UCSD-AML1 (cell line): Measurements from ENCODE around the gene AVPI1.
"Not testable (repeated sequence)": the region's sequence is repeated elsewhere in the genome, so short reads cannot be mapped to it uniquely, and the experiment has no call there.

Experiments used
- DNase-seq: peaks from one replicate; lab custom pipeline; 2025; ENCODE audit not compliant: unreplicated experiment; lab: John Stamatoyannopoulos, UW

Gene AVPI1

GRCh38 chr10:97684368-97684713, 2.7 kb downstream of the AVPI1 start:
- DNase-seq: not testable (repeated sequence)

GRCh38 chr10:97683556-97684367, 3.3 kb downstream of the AVPI1 start:
- peak; percentile 48 for DNase-seq

DNA sequence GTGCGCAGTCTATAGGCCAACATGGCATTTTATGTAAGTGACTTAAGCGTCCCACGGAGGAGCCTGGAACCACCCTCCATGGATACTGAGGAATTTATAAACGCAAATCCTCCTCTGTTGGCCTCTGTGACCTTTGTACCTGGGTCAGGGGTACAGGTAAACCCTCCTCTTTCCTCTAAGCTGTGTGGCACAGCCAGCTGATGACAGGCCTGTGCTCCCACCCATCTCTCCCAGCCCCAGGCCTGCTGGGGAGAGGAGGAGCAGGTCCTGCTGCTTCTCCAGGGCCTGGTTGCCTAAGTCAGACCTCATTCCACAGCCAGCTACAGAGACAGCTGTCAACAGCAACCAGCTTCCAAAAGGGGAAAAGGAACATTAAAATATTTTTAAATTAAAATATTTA, 5.0 kb downstream of the AVPI1 start:
- no peak for DNase-seq

DNA sequence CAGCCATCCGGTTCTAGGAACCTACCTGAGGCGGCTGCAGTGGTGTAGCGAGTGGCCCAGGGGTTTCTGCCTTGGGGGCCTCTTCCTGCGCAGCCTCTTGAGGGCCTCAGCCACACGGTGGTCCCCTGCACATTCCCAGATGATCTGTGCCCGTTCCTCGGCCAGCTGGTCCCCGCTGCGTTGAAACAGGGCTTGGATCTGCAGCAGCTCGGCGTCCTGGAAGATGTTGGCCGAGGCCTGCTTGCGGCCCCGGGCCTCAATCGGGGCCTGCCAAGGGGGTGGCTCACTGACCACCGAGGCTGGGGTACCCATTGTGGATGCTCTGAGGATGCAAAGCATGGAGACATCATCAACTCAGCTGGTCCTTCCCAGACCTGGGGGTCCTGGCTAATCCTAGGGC, 7.4 kb downstream of the AVPI1 start:
- no peak for DNase-seq

- peak; percentile 25 for DNase-seq
Measured at GRCh38 chr10:97676770-97677581, 10.1 kb downstream of the AVPI1 start.

DNA sequence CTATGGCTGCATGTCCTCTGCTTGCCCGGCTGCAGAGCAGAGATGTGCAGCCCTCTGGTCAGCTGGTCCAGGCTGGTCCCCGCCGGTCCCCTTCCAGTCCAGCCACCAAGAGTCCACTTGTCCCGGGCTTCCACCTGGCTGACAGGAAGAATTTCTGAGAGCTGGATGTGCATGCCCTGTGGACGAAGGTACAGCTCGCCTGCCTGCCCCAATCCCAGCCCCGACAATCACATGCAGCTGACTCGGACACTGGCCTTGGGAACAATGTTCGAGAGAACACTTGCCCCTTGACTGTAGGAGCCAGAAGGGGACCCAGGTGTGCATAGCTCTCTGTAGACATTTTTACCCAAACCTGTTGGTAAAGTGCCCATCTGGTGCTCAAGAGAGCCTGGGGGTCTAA, 11.8 kb downstream of the AVPI1 start:
- DNase-seq: no peak

DNA sequence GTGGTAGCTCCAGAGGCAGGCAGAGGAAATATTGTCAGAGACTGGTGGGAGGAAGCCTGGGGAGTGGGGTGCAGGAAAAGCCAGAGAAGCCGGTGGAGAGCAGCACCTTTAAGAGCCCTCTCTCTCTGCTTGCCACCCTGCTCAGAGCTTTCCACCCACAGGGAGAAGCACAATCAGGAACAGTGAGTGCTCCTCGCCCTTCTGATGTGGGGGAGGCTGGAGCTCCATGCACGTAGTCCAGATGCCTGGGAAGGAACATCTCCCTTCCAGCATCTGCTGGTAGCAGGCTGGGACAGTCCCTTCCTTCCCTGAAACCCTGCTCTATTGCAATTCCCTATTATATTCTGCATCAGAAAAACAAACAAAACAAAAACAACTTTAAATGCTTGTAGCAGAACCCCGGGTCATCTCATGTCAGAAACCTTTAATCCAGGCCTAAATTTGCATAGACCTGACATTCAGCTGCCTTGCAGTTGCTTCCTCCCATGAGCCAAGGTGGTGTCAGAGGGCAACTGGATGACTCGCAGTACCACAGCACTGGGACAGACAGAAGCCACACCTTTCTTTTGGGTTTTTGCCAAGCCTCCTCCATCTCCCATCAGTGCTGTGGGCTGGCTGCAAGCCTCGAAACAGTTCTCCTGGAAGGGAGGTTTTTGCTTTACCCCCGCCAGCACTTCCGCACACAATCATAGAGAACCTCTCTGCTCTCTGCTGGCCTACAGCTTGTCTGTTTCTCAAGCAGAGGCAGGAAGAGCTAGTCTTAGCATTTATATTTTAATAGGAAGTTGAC, 13.1 kb downstream of the AVPI1 start:
- no peak for DNase-seq

GRCh38 chr10:97669571-97669970, 17.5 kb downstream of the AVPI1 start:
- DNase-seq: no peak

DNA sequence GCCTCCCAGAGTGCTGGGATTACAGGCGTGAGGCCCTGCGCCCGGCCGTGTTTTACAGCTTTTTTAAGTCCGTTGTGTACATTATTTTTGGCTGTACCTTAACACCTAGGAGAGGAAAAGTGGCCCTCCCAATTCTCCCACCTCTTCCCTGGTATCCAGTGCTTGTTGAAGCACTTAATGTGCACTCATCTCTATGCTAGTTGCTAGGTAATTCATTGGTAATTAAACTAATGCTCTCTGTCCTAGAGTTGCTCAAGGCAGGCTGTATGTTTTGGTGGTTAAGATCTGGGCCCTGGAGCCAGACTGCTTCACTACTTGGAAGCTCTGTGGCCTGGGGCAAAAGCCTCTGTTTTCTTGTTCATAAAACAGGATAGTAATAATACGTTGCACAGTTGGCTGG, 19.6 kb downstream of the AVPI1 start:
- no peak for DNase-seq

DNA sequence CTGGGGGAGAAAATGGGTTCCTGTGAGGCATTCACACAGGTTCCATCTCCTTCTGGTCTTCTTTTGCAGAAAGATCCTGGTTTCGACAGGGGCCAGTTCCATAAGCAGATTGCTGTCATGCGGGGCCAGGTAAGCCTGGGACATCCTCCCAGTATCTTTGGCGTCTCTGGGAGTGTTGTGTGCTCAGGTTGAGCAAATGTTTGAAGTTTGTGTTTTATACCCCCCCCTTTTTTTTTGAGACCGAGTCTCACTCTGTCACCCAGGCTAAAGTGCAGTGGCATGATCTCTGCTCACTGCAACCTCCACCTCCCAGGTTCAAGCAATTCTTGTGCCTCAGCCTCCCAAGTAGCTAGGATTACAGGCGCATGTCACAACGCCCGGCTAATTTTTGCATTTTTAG, 20.0 kb downstream of the AVPI1 start:
- DNase-seq: no peak

DNA sequence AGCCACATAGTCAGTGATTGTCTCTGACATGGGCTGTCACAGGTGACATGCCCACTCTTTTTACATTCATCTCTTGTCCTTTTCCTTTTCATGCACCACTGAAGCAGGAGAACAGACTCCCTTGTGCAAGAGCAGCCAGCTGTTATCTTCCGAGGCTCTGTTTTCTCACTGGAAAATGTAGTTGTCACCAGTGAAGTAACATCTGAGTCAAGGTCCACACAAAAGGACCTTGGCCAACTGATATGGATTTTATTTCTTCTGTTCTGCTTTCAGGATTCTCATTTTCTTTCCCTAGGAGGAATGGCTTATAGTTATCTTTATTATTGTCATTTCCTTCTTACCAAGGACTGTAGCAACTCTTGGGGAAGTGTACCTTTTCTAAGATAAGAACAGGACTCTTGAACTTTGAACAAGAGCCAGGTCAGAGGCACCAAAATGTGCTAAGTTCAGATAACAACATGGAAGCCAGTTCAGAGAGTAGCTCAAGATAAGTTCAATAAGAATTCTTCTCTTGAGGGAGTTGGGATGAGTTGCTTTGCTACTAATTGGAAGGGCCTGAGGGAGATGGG, 22.7 kb downstream of the AVPI1 start:
- DNase-seq: no peak

DNA sequence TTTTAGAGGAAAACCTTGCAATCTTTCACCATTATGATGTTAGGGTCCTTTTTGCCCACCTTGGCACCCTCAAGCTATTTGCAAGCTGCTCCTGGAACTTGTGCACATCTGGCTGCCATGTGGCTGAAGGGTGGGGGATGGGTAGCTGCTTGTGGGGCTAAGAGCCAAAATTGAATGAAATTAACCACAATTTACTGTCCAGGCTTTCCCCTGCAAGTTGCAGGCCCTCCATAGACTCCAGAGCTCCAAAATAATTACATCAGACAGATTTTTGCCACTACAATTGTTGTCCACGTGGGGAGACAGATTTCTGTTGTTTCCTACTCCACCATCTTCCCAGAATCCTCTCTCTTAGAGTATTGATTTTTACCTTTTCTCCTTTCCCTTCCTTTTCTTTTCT, 27.5 kb downstream of the AVPI1 start:
- no peak for DNase-seq

DNA sequence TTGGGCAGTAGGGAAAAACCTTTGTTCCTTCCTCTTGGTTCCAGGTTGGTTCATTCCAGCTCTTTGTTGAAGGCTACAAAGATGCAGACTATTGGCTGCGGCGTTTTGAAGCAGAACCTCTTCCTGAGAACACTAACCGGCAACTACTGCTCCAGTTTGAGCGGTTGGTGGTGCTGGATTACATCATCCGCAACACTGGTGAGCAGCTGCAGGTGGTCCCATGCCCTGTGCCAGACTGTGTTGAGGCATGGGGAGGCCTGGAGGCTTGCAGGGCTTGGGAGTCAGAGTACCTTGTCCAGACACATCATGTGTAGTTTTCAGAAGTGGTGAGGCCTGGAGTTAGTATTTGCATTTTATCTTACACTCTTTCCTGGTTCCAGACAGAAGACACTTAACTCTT, 30.3 kb downstream of the AVPI1 start:
- DNase-seq: no peak

- no peak for DNase-seq
Measured at GRCh38 chr10:97651773-97652172, 35.3 kb downstream of the AVPI1 start.

DNA sequence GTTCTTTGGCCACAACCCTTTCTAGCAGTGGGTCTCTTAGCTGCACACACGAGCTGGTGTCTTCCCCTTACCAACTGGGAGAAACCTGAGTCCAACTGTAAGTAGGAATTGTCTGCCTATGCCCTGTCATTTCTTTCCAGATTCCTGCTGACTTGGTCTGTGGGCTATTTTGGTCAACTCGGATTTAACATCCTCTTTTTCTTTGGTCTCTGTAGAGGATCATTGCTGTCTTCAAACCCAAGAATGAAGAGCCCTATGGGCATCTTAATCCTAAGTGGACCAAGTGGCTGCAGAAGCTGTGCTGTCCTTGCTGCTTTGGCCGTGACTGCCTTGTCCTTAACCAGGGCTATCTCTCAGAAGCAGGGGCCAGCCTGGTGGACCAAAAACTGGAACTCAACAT, 36.3 kb downstream of the AVPI1 start:
- DNase-seq: no peak

DNA sequence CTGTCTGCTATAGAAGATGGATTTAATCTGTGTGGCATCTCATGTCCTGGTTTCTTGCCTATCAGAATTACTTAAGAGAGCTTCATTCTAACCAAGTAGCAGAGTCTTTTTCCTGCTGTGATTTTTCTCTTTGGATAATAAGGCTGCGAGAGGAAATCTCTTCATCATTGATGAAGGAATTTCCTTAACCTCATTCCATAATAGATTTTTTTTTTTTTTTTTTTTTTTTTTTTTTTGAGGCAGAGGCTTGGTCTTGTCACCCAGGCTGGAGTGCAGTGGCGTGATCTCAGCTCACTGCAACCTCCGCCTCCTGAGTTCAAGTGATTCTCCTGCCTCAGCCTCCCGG, 37.7 kb downstream of the AVPI1 start:
- not testable (repeated sequence) for DNase-seq

DNA sequence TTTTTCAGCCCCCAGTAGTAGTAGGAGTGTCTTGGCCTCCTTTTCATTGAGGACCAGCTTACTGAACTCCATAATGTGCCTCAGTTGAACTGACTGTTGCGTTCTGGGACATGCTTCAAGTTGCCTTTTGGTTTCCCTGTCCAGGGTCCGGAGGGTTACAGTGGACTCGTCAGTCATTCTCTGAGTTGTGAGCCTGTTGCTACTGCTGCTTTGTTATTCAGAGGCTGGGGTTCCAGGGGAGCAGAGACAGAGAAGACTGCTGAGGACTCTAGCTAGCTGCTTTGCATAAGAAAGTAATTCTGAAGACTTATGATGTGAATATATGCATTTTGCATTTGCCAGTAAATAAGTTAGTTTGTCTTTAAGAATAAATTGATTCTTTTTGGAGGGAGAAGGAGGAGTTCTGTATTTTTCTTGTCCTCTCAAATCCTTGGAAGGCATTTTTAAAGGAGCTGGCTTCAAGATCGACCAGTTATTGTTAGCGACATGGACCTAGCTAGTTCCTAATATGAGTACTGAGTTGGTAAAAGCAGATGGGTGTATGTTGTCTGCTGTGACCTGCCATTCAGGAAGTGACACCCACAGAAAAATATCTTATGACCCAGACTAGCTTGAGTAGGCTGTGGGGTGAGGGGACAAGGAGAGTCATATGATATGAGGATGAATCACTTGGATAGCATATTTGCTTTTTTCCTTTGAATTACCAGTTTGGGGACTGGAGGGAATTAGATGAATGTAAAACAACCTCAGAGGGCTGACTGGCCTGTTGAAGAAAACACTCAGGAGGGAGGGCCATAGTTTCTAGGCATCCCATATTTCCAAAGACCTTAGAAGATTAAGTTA, 38.3 kb downstream of the AVPI1 start:
- DNase-seq: no peak

- DNase-seq: no peak
Measured at GRCh38 chr10:97647556-97647955, 39.5 kb downstream of the AVPI1 start.

DNA sequence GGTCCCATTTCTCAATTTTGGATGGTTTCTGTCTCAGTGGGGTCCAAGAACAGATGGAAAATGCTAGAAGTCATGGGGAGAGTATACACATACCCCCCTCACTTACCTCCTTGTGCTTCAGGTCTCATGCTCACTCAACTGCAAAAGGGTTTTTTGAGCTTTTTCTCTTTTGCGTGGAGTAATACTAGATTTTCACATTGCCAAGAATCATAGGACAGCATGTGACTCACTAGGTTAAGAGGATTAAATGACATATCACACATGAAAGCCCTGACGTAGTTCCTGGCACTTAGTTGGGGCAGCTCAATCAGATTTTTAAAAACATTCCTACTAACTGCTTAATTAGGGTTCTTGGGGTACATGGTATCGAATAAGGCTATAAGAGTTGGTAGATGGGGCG, 42.1 kb downstream of the AVPI1 start:
- no peak for DNase-seq

DNA sequence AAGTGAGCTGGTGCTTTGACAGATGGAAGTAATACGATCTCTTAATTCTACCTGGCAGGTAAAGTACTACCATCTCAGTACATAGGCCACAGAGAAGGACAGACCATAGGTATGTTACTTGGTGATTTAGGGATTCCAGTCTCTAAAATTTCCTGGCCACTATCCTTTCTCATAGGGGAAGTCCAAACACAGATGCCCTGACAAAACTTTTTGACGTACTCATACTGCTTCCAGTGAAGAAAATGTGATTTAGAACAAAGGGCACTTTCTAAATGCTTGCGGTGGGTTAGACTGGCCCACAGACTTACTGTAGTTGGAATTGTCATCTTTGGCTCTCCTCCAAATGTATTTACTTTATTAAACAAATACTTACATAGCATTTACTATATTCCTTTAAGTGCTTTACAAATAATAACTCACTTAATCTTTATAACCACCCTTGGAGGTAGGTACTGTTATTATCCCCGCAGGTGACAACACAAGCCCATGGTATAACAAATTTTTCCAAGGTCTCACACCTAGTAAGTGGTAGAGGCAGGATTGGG, 43.5 kb downstream of the AVPI1 start:
- no peak for DNase-seq
